ENCODE data around the gene RIIAD1.
A peak's percentile ranks its signal among the peaks of the same experiment; 100 is the strongest.
"Not testable (repeated sequence)": the region's sequence is repeated elsewhere in the genome, so short reads cannot be mapped to it uniquely, and the experiment has no call there.

Gene RIIAD1

GRCh38 chr1:151720974-151721787, at the start of gene RIIAD1:
Gene RIIAD1 (plus strand): TSS chr1:151721522. CDS start chr1:151721537, 15 bp downstream.
- FAIRE-seq (no peak), DNase-seq (ENCODE audit: insufficient read length, low spot score) (peak; percentile 98)
- TF ChIP-seq CTCF (IDR thresholded peaks at IDR 0.05; ENCODE audit: insufficient read depth, missing control alignments) = no peak

- FAIRE-seq = no peak
- no peak for DNase-seq (ENCODE audit: insufficient read length, low spot score)
- no peak for TF ChIP-seq CTCF (IDR thresholded peaks at IDR 0.05; ENCODE audit: insufficient read depth, missing control alignments)
These were observed 47.9 kb upstream of the RIIAD1 start for GRCh38 chr1:151673407-151673806.

- no peak for TF ChIP-seq CTCF (IDR thresholded peaks at IDR 0.05; ENCODE audit: insufficient read depth, missing control alignments)
- FAIRE-seq (no peak), DNase-seq (ENCODE audit: insufficient read length, low spot score) (no peak)
These were observed 40.9 kb upstream of the RIIAD1 start for GRCh38 chr1:151680391-151680790.

GRCh38 chr1:151680826-151681225, 40.5 kb upstream of the RIIAD1 start:
- no peak for FAIRE-seq
- DNase-seq (ENCODE audit: insufficient read length, low spot score) = no peak

GRCh38 chr1:151681923-151682322, 39.4 kb upstream of the RIIAD1 start:
- TF ChIP-seq CTCF (IDR thresholded peaks at IDR 0.05; ENCODE audit: insufficient read depth, missing control alignments) = no peak
- FAIRE-seq (no peak), DNase-seq (ENCODE audit: insufficient read length, low spot score) (no peak)

More at GRCh38 chr1:151680826-151681225, 40.5 kb upstream of the RIIAD1 start:
- no peak for TF ChIP-seq CTCF (IDR thresholded peaks at IDR 0.05; ENCODE audit: insufficient read depth, missing control alignments)

- FAIRE-seq; DNase-seq (ENCODE audit: insufficient read length, low spot score): not testable (repeated sequence)
These were observed 38.4 kb upstream of the RIIAD1 start for GRCh38 chr1:151682901-151683300.

GRCh38 chr1:151684128-151684527, 37.2 kb upstream of the RIIAD1 start:
- DNase-seq (ENCODE audit: insufficient read length, low spot score) = no peak
- no peak for FAIRE-seq

More at GRCh38 chr1:151684128-151684527, 37.2 kb upstream of the RIIAD1 start:
- no peak for TF ChIP-seq CTCF (IDR thresholded peaks at IDR 0.05; ENCODE audit: insufficient read depth, missing control alignments)
